GM18861 (cell line): Measurements from ENCODE around the gene SHISAL2A.

Experiments
- ATAC-seq: cut with Tn5 transposase; IDR thresholded peaks from one replicate; pipeline ENCODE4 v1.9.1; 2021; ENCODE audit not compliant: unreplicated experiment

The SHISAL2A gene

GRCh38 chr1:52632732-52633290, at the start of gene SHISAL2A:
TSS of gene SHISAL2A (plus strand) at chr1:52633168. CDS start at chr1:52633494, 326 bp downstream.
- no peak for ATAC-seq

DNA sequence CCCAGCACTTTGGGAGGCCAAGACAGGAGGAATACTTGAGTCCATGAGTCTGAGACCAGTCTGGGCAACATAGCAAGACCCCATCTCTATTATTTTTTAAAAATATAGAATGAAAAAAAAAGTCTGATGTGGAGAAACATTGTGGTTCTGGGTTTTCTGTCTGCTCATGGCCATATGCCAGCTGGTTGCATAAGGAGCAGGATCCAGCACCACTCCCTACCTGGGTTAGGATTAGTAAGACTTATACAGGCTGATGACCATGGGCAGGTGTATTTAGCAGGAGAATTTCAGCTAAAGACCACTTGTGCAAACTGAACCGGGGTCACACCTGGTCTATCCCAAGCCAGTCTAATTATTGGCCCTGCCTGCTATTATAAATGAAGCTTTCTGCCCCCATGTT, 47.5 kb upstream of the SHISAL2A start:
- ATAC-seq, result no peak

DNA sequence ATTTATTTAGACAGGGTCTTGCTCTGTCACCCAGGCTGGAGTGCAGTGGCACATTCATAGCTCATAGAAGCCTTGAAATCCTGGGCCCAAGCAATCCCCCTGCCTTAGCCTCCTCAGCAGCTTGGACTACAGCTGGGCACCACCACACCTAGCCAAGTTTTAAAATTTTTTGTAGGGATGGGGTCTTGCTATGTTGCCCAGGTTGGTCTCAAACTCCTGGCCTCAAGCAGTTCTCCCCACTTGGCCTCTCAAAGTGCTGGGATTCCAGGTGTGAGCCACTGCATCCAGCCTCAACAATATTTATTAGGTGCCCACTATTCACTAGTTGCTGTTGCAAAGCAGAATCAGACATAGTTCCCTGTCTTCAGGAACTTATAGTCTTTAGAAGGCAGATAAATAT, 44.9 kb upstream of the SHISAL2A start:
- no peak for ATAC-seq

- ATAC-seq, result no peak
Measured at GRCh38 chr1:52588535-52588934, 44.4 kb upstream of the SHISAL2A start.

- ATAC-seq, result no peak
Measured at GRCh38 chr1:52590266-52590665, 42.7 kb upstream of the SHISAL2A start.

DNA sequence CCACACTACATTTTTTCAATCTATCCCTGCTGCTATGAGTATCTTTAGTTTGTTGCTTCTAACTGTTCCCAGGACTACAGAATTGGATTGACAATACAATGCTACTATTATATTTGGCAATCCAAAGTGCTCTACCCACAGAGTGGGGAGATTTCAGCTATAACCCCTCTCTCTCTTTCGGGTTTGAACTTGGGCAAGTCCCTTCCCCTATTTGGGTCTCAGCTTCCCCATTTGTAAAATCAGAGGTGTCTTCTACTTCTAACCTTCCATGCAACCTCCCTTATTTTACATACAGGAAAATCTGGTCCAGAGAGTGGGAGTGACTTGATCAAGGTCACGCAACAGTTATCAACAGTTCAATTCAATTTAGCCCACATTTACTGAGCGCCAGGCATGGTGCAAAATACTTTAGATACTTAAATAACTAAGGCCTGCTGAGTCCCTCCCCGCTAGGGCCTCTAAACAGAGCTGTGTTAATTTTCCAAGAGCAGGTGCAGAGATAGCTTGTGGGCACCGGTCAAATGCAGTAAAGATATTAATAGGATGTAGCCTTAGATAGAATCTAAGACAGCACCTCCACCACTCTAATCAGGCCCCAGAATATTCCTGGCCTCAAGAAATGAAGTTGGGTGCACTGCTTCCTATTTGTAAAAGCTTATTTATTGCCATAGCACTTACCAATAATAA, 40.2 kb upstream of the SHISAL2A start:
- ATAC-seq, result no peak

DNA sequence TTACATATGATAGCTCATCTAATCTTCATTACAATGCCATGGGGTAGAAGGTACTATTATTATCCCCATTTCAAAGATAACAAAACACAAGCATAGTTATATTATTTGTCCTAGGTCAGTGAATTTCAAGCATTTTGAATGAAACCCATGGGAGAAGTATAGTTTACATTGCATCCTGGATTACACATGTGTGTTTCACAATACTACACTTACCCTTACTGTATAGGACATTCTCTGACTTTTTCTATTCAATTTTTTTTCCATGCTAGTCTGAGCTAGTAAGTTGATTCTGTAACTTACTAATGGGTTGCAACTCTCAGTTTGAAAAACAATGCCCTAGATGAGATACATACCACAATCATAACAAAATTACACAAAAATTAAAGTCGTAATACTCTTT, 39.5 kb upstream of the SHISAL2A start:
- no peak for ATAC-seq

GRCh38 chr1:52595061-52595460, 37.9 kb upstream of the SHISAL2A start:
- no peak for ATAC-seq

DNA sequence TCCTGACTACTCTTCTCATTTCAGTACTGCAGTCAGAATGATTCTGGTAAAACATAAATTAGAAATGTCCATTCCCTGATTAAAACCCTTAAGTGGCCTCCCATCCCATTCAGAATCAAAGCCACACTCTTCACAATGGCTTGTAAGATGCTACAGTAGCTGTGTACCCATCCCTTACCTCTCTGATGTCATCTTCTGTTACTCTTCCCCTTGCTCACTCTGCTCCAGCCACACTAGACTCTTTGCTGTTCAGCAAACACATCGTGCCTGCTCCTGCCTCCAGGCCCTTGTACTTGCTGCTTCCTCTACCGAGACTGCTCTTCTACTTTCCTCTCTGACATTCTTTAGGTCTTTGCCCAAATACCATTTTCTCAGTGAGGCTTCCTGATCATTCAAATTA, 35.1 kb upstream of the SHISAL2A start:
- ATAC-seq, result no peak

DNA sequence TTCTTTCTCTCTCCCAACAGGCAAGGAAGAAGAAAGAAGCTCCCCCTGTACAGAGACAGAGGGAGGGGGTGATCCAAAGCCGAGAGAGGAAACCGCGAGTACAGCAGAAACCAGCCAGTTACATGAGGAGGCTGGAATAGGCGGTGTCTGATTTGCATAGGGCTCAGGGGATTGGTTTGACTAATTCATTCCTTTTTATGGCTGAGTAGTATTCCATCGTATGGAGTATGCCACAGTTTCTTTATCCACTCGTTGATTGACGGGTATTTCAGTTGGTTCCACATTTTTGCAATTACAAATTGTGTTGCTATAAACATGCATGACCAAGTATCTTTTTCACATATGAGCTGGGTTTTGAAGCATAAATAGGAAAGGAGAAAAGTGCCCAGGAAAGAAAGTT, 34.2 kb upstream of the SHISAL2A start:
- ATAC-seq, result no peak

DNA sequence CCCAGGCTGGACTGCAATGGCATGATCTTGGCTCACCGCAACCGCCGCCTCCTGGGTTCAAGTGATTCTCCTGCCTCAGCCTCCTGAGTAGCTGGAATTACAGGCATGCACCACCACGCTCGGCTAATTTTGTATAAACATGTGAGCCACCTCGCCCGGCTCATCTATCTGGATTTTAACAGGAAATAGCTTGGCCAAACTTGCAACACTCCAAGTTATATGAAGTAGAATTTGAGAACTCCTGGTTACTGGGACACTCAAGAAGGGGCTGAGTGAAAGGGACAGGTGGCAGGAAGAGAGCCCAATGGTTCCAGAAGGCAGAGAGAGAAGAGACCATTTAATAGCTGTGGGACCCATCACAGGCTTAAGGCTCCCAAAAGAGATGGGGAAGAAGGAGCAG, 33.7 kb upstream of the SHISAL2A start:
- ATAC-seq, result no peak

- ATAC-seq, result no peak
Measured at GRCh38 chr1:52600533-52601179, 32.3 kb upstream of the SHISAL2A start.

GRCh38 chr1:52601519-52601918, 31.4 kb upstream of the SHISAL2A start:
- no peak for ATAC-seq

DNA sequence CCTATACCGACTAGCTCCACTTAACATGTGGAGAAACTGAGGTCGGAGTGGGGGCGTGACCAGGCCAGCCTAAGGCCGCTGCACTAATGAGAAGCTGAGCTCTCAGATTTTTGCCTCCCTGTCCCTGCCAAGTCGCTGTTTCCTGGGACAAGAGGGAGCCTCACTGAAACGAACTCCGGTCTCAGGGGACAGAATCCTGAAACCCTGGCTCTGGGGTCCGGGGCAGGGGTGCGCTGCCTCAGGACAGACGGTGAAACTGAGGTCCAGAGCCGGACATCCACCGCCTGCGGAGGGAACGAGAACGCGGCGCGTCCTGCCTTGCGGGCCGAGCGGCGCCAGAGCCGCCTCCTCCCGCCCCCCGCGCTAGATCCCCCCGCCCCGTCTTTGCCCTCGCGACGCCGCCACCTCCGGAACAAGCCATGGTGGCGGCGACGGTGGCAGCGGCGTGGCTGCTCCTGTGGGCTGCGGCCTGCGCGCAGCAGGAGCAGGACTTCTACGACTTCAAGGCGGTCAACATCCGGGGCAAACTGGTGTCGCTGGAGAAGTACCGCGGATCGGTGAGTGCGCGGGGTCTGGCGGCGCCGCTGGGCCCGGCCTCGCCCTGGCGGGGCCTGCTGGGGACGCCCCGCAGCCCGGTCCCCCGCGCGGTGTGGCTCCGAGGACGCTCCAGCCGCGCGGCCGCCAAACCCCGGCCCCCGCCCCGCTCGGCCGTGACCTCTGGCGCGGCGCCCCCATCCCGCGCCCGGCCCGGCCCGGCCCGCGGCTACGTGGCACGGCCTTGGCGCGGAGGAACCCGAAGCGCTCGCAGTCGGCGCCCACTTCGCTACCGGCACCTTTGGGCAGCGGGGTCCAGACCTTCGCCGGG, 30.7 kb upstream of the SHISAL2A start, which contains the start of gene GPX7:
Gene GPX7 (plus strand): TSS at position 381 of the 865 bp plus-strand sequence. CDS start 39 bp downstream, at position 420.
- no peak for ATAC-seq

DNA sequence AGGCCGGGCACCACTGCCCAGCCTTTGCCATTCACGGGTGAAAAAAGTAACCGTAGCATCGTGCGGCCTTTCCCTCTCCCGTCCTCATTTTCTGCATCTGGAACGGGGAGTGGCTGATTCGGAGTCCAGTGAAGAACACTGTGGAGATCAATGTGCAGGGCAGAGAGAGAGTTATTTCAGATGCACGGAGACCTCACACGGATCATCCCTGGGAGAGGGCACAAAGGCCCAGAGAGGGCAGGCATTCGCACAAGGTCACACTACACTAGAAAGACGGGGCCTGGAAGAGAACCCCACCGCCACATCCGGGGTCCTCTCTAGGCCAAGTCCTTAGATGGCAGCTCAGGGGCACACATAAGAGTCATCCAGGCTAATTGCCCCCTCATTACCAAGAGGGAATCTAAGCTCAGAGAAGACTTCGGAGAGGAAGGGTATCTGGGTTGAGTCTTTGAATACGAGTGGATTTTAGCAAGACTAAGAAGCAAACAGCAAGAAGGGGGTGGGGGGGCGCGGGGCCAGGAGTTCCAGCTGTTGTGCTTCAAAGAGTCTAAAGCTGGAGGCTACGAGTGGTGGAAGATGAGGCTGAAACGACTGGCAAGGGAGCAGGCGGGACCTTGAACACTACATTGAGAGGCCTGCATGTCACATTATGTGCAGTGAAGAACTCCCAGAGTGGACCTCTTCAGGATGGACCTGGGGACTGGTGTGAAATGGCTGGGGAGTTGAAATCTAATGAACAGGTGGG, 29.9 kb upstream of the SHISAL2A start:
- no peak for ATAC-seq

- ATAC-seq, result no peak
Measured at GRCh38 chr1:52603630-52604029, 29.3 kb upstream of the SHISAL2A start.

- ATAC-seq, result no peak
Measured at GRCh38 chr1:52604063-52604770, 28.8 kb upstream of the SHISAL2A start.

DNA sequence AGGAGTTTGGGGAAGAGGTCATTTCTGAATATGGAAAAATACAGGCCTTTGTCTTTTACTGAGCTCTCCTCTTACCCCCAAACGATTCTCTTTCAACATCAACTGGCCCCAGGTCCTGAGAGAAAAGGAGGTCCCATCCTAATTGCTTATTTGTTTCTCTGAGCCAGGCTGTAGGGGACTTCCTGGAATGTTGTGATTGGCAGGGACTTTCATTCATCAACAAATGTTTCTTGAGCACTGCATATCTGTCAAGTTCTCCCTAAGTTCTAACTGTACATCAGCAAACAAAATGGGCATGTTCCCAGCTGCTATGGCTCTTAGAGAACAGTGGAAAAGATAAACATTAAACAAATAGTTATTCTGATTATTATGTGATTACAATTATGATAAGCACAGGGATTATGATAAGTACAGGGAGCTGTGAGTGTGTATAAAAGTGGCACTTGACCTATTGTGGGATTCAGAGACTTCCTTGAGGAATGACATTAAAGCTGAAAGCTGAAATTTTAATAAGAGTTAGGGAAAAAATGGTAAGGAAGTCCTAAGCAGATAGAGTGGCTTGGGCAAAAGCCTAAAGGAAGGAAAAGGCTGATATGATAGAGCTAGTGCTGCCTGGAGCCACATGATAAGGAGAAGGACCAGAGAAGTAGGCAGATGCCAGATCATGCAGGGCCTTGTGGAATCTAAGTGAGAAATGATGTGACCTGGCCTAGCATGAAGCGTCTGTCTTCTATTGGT, 19.2 kb upstream of the SHISAL2A start:
- ATAC-seq, result no peak

DNA sequence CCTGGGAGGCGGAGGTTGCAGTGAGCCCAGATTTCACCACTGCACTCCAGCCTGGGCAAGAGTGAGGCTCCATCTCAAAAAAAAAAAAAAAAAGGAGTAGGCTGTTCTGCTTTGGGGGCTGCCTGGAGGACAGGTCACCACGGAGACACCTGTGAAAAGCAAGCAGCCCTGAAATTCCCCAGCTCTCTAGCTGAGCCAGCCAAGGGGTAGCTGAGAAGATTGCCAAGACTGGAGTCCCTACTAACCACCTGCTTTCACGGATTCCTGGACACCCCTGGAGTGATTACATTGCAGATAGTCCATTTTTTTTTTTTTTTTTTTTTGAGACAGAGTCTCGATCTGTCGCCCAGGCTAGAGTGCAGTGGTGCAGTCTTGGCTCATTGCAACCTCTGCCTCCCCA, 18.3 kb upstream of the SHISAL2A start:
- no peak for ATAC-seq
